Skeletal muscle cell (primary cell): ENCODE data around the gene SLC12A7.
"Not testable (repeated sequence)": the region's sequence is repeated elsewhere in the genome, so short reads cannot be mapped to it uniquely, and the experiment has no call there.

Source experiments
- DNase-seq: peaks from one replicate; pipeline ENCODE4 v3.0.0-alpha.2; 2010; ENCODE audit warnings: low read depth
- H3K4me3 ChIP-seq: 2 replicates; pipeline ENCODE4 v1.5.1; 2011; ENCODE audit warnings: low read depth, mild to moderate bottlenecking, control low read depth, low read length, moderate library complexity

SLC12A7 gene

DNA sequence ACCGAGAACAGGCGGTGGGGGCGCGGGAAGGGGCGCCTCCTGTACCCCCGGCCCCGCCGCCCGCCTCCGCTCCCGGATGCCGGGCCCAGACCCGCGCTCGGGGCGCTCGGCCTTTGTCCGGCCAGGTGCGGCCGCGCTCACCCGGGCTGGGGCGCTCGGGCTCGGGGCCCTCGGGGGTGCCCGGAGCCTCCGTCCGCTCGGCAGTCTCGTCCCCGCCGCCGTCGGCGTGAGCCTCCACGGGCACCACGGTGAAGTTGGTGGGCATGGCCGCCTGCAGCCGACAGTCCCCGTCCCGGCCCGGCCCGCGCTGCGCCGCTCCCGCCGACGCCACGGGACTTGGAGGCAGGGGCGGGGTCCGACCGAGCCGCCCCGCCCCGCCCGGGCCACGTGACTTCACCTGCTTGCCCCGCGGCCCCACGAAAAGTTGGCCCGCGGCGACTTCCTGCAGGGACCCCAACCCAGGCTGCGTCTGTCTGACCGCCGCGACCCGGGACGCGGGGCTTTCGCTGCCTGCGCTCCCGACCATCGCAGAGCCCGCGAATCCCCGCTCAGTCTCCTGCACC, at the start of gene SLC12A7:
Gene SLC12A7, minus strand, starts transcription at position 337 of the 563 bp plus-strand sequence. Its CDS starts 72 bp downstream, at position 265.
- H3K4me3 ChIP-seq = peak within 1 kb of the TSS; percentile 64
- no peak for DNase-seq

- no peak overlapping the region for H3K4me3 ChIP-seq
- no peak for DNase-seq
Observed at GRCh38 chr5:1161108-1161832, 49.4 kb upstream of the SLC12A7 start.

- H3K4me3 ChIP-seq = no peak overlapping the region
- no peak for DNase-seq
Observed at GRCh38 chr5:1159774-1160406, 48.0 kb upstream of the SLC12A7 start.

DNA sequence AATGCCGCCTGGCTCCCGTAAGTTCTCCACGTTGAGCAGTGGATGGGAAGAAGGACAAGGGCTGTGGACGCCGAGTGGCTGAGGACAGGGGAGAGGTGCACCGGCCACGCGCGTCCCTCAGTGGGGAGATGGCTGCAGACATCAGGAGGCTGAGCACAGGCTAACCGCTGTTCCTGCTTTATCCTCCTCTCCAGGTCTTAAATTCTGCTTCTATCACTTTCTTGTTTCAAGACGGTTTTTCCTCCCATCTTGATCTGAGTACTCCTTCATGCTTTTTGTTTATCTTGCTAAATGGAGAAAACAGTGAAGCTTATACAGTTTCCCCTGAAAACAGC, 47.4 kb upstream of the SLC12A7 start:
- no peak overlapping the region for H3K4me3 ChIP-seq
- DNase-seq = no peak

DNA sequence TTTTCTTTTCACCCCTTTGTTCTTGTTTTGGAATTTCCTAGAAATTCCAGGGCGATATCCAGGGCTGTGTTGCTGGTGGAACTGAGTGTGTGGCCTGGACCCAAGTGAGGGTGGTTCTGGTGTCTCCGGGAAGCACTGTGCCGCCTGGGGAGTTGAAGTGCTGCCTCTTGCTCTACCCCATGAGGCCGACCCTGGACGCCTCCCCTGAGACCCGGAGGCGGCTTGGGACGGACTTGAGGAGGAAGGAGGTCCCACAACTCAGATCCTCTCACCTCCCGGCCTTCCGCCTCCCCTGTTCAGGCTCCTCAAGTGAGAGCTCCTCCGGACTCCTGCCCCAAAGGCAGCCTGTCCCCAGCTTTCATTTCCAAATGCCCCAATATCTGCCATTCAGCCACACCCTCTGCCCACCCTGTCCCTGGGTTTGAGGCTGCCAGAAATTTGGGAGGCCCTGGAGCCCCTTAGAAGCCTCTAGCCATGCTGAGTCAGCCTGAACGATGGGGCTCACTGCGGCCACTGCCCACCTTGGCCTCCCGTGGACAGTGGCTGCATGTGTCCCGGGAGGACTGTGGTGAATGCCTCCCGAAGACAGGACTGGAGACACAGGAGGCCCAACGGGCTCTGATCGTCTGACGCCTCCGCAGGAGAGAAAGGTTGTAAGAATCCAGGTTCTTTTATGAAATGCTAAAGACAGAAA, 46.9 kb upstream of the SLC12A7 start:
- DNase-seq = no peak
- no peak overlapping the region for H3K4me3 ChIP-seq

- H3K4me3 ChIP-seq, DNase-seq: not testable (repeated sequence)
Observed at GRCh38 chr5:1157461-1157986, 45.7 kb upstream of the SLC12A7 start.

GRCh38 chr5:1156754-1157460, 45.0 kb upstream of the SLC12A7 start:
- DNase-seq = no peak
- no peak overlapping the region for H3K4me3 ChIP-seq

GRCh38 chr5:1156033-1156753, 44.3 kb upstream of the SLC12A7 start:
- DNase-seq = no peak
- H3K4me3 ChIP-seq = no peak overlapping the region

- H3K4me3 ChIP-seq = no peak overlapping the region
- DNase-seq = no peak
Observed at GRCh38 chr5:1155191-1156032, 43.5 kb upstream of the SLC12A7 start.

GRCh38 chr5:1153428-1153827, 41.6 kb upstream of the SLC12A7 start:
- no peak for DNase-seq
- no peak overlapping the region for H3K4me3 ChIP-seq

GRCh38 chr5:1152771-1153282, 41.0 kb upstream of the SLC12A7 start:
- no peak overlapping the region for H3K4me3 ChIP-seq
- DNase-seq = no peak

GRCh38 chr5:1152156-1152555, 40.3 kb upstream of the SLC12A7 start:
- H3K4me3 ChIP-seq = no peak overlapping the region
- DNase-seq = no peak

DNA sequence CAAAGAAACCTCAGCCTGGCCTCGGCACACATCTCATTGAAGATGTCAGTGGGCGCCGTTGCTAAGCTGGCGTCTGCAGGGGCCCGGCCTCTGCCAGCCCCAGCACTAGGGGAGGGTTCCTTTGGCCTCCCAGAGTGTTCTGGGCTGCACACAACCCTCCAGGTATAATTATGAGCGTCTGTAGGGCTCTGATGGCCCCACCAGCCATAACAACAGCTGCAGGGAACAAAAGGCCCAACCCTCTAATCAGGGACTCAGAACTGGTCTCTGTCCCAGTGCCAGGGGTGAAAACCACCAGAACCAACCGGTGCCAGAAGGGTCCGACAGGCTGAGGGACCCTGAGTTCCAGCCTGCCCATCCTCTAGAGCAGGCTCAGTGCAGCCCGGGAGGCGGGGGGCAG, 39.5 kb upstream of the SLC12A7 start:
- no peak for DNase-seq
- no peak overlapping the region for H3K4me3 ChIP-seq

DNA sequence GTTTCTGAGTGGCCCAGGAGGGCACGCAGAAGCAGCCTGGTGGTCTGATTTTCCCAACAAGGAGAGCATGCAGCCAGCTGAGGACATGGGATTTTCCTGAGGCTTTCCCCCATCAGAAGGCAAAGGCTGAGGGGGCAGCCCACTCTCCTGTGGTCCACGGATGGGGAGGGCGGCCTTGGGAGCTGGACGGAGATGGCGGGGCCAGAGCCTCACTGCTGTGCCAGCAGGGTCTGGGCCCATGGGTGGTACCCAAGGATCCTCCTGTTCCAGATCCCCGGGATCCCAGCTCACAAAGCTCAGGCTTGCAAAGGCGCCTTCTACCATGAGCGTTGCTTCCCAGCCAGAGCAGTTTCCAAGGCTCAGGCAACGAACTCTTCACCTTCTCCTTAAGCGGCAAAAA, 39.0 kb upstream of the SLC12A7 start:
- DNase-seq = no peak
- no peak overlapping the region for H3K4me3 ChIP-seq

GRCh38 chr5:1144638-1145396, 33.0 kb upstream of the SLC12A7 start:
- H3K4me3 ChIP-seq = no peak overlapping the region
- no peak for DNase-seq

- no peak overlapping the region for H3K4me3 ChIP-seq
- DNase-seq = no peak
Observed at GRCh38 chr5:1144089-1144488, 32.2 kb upstream of the SLC12A7 start.

GRCh38 chr5:1143670-1143951, 31.7 kb upstream of the SLC12A7 start:
- H3K4me3 ChIP-seq = no peak overlapping the region
- DNase-seq = no peak
